Measurements from ENCODE around the gene TMEM115.
"Not testable (repeated sequence)": the region's sequence is repeated elsewhere in the genome, so short reads cannot be mapped to it uniquely, and the experiment has no call there.

Gene TMEM115

GRCh38 chr3:50318615-50319014, 40.7 kb downstream of the TMEM115 start:
- no peak for DNase-seq (ENCODE audit: low spot score)

GRCh38 chr3:50318163-50318562, 41.2 kb downstream of the TMEM115 start:
- no peak for DNase-seq (ENCODE audit: low spot score)

- DNase-seq (ENCODE audit: low spot score): no peak
Measured at GRCh38 chr3:50317300-50317699, 42.0 kb downstream of the TMEM115 start.

GRCh38 chr3:50316657-50317242, 42.6 kb downstream of the TMEM115 start:
- no peak for DNase-seq (ENCODE audit: low spot score)

GRCh38 chr3:50314816-50315215, 44.5 kb downstream of the TMEM115 start:
- no peak for DNase-seq (ENCODE audit: low spot score)

GRCh38 chr3:50314342-50314741, 45.0 kb downstream of the TMEM115 start:
- DNase-seq (ENCODE audit: low spot score): no peak

GRCh38 chr3:50312041-50312440, 47.3 kb downstream of the TMEM115 start:
- DNase-seq (ENCODE audit: low spot score): not testable (repeated sequence)

Data from kidney capillary endothelial cell (primary cell).